Transverse colon (tissue), 4 donors: ENCODE data around the gene MED7.

Source experiments
- CTCF ChIP-seq, 5 experiments: fragments of 200-600 bp in 3 of 5; fragments of 450-650 bp in 2 of 5; sonication (generic) in 3 of 5; IDR thresholded peaks; 1 replicate in 2 of 5; 2 replicates in 3 of 5; pipeline ENCODE4 v1.5.1; 2016 to 2017; ENCODE audit warnings: antibody characterized with exemption in 5 of 5, inconsistent platforms in 3 of 5, mild to moderate bottlenecking in 2 of 5, moderate library complexity in 1 of 5
- EP300 ChIP-seq: sonication (generic); formaldehyde crosslinking; IDR thresholded peaks from one replicate; pipeline ENCODE4 v1.6.1; 2017; ENCODE audit warnings: antibody characterized with exemption, low read depth
- POLR2A ChIP-seq: fragments of 450-650 bp; IDR thresholded peaks from one replicate; pipeline ENCODE4 v1.6.1; 2016; ENCODE audit warnings: antibody characterized with exemption, mild to moderate bottlenecking, moderate library complexity
- POLR2AphosphoS5 ChIP-seq, 3 donors: sonication (generic); formaldehyde crosslinking; IDR thresholded peaks; one replicate each; pipeline ENCODE4 v1.6.1; 2016; ENCODE audit warnings: antibody characterized with exemption in 3 of 3

- TF ChIP-seq POLR2A (no peak), CTCF (IDR thresholded peaks at IDR 0.05) (no peak), POLR2AphosphoS5 (IDR thresholded peaks at IDR 0.05) (no peak), EP300 (no peak)
Observed at GRCh38 chr5:157184117-157184670, 41.5 kb upstream of the MED7 start.
